Measurements from ENCODE around the gene UBAC2.

GRCh38 chr13:99153219-99153618 is 47.4 kb upstream of the UBAC2 start:
- no peak for TF ChIP-seq CTCF (IDR thresholded peaks at IDR 0.05)
- TF ChIP-seq POLR2A (IDR thresholded peaks at IDR 0.05) = no peak

Measured in heart left ventricle (tissue), 13 donors.